ENCODE measurements around the gene COPS9.

DNA sequence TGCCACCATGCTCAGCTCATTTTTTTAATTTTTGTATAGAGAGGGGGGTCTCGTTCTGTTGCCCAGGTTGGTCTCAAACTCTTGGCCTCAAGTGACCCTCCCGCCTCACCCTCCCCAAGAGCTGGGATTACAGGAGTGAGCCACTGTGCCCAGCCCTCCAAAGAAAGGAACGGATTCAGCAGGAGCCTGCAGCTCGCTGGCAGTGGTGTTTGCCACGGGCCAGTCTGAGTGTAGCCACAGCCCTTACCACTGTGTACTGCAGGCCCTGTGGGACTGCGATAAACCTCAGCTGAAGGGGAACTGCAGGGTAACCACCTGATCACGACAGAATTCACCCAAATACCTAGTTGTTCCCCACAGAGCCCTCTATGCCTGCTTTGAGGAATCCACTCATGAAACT, 6.8 kb downstream of the COPS9 start:
- TF ChIP-seq POLR2AphosphoS5 (IDR thresholded peaks at IDR 0.05; ENCODE audit: low read depth) (no peak), EZH2phosphoT487 (IDR thresholded peaks at IDR 0.05; ENCODE audit: unreplicated experiment) (no peak)
- TF ChIP-seq, protein P1, sequence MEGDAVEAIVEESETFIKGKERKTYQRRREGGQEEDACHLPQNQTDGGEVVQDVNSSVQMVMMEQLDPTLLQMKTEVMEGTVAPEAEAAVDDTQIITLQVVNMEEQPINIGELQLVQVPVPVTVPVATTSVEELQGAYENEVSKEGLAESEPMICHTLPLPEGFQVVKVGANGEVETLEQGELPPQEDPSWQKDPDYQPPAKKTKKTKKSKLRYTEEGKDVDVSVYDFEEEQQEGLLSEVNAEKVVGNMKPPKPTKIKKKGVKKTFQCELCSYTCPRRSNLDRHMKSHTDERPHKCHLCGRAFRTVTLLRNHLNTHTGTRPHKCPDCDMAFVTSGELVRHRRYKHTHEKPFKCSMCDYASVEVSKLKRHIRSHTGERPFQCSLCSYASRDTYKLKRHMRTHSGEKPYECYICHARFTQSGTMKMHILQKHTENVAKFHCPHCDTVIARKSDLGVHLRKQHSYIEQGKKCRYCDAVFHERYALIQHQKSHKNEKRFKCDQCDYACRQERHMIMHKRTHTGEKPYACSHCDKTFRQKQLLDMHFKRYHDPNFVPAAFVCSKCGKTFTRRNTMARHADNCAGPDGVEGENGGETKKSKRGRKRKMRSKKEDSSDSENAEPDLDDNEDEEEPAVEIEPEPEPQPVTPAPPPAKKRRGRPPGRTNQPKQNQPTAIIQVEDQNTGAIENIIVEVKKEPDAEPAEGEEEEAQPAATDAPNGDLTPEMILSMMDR (conservative IDR thresholded peaks at IDR 0.05; ENCODE audit: low read depth in 2 of 2), result no peak

Measured in GM23338 (cell line).